IPS-18c (cell line): Measurements from ENCODE around the gene ZNG1C.
"Not testable (repeated sequence)": the region's sequence is repeated elsewhere in the genome, so short reads cannot be mapped to it uniquely, and the experiment has no call there.

Source experiments
- H3K4me3 ChIP-seq: 2 replicates; pipeline ENCODE4 v1.7.0; 2013; ENCODE audit warnings: low read depth, mild to moderate bottlenecking, low read length, moderate library complexity; ENCODE audit not compliant: insufficient read depth
- H3K9me3 ChIP-seq: one replicate; pipeline ENCODE4 v1.6.1; 2013; ENCODE audit warnings: mild to moderate bottlenecking, low read length, moderate library complexity; ENCODE audit not compliant: control insufficient read depth, insufficient read depth

The ZNG1C gene

DNA sequence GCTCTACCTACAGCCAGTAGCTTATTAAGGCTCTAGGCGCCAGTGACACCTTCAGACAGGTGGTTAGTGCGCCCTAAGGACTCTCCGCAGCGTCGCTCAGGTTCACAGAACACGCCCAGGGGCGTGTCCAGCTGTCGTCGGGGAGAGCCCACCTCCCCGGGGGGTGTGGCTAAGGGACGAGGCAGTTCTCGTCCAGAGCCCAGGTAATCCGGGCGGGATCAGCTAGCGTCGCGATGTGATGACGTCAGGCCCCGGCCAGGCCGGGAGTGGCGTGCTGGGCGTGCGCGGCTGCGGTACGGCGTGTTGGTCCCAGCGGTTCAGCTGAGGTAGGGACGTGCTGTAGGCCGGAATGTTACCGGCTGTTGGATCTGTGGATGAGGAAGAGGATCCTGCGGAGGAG is at the start of gene ZNG1C:
Gene ZNG1C (plus strand): TSS at position 301 of the 400 bp plus-strand sequence. CDS start 49 bp downstream, at position 350.
- H3K4me3 ChIP-seq, H3K9me3 ChIP-seq: not testable (repeated sequence)

DNA sequence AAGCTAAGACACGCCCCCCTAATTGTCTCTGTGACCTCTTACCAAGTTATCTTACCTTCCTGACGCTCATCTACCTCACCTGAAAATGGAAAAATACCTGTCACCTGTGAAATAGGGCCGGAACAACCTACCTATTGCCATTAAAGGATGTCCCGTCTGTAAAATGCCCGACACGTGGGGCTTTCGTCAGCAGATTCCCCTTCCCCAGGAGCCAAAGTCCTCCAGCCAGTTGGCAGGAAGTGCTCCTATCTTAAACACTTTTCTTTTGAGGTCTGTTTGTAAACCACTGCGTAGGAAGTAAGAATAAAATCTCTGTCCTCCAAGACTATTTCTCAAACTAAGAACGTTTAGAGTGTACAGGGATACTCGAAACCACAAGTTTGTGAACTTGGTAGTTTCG is 654 bp downstream of the ZNG1C start:
- H3K9me3 ChIP-seq, H3K4me3 ChIP-seq: not testable (repeated sequence)

- H3K9me3 ChIP-seq, H3K4me3 ChIP-seq: not testable (repeated sequence)
These were observed 39.3 kb downstream of the ZNG1C start for GRCh38 chr9:68281041-68281440.

- H3K4me3 ChIP-seq, H3K9me3 ChIP-seq: not testable (repeated sequence)
These were observed 60.8 kb downstream of the ZNG1C start, which contains the start of gene FOXD4L3 for GRCh38 chr9:68302567-68302966. Gene FOXD4L3, plus strand, starts transcription at chr9:68302867. Its CDS starts 85 bp downstream, at chr9:68302952.

- H3K4me3 ChIP-seq, H3K9me3 ChIP-seq: not testable (repeated sequence)
These were observed 62.0 kb downstream of the ZNG1C start for GRCh38 chr9:68303771-68304170.

GRCh38 chr9:68304212-68304611 is 62.4 kb downstream of the ZNG1C start:
- H3K9me3 ChIP-seq, H3K4me3 ChIP-seq: not testable (repeated sequence)

GRCh38 chr9:68304777-68305176 is 63.0 kb downstream of the ZNG1C start:
- H3K4me3 ChIP-seq, H3K9me3 ChIP-seq: not testable (repeated sequence)

- H3K4me3 ChIP-seq: not testable (repeated sequence)
These were observed 64.0 kb downstream of the ZNG1C start for GRCh38 chr9:68305680-68306285.

GRCh38 chr9:68306391-68306964 is 64.7 kb downstream of the ZNG1C start:
- H3K4me3 ChIP-seq, H3K9me3 ChIP-seq: not testable (repeated sequence)

More at GRCh38 chr9:68305680-68306285, 64.0 kb downstream of the ZNG1C start:
- not testable (repeated sequence) for H3K9me3 ChIP-seq

GRCh38 chr9:68307127-68307526 is 65.3 kb downstream of the ZNG1C start:
- not testable (repeated sequence) for H3K4me3 ChIP-seq, H3K9me3 ChIP-seq

DNA sequence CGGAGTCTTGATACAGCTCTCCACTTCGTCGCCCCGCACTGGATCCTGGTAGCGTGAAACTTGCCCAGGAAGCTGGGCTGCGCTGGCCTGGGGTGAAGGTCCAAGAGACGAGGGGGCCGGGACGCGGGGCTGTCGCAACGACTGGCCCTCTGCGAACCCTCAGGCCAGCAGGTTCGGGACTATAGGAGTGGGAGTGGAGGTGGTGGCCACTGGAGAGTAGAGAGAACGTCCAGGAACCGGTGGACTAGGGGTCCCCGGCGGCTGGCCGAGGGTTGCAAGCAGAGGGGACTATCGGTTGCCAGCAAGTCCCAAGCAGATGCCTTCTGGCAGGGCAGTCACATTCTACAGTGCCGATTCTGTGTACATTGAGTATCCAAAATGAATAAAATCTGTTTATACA is 65.9 kb downstream of the ZNG1C start:
- H3K4me3 ChIP-seq: not testable (repeated sequence)

DNA sequence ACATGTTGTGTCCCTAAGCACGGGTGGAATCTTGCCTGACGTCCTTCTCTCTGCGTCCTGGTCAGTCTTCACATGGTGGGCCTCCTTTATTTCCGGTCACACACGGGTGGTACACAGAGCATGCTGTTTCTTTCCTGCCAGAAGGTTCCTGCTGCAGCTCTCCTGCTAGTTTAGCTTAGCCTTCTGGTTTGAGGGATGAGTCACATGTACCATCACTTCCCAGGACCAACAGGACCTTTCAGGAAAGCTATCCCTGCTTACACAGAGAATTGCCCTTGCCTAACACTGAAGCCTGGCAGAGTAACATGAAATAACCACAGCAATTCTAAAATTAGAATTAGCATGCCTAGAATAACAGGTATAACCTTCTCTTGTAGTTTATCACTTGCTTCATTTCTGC is 69.4 kb downstream of the ZNG1C start:
- H3K9me3 ChIP-seq, H3K4me3 ChIP-seq: not testable (repeated sequence)

More for the DNA sequence above, 65.9 kb downstream of the ZNG1C start:
- H3K9me3 ChIP-seq: not testable (repeated sequence)

- not testable (repeated sequence) for H3K9me3 ChIP-seq, H3K4me3 ChIP-seq
These were observed 76.4 kb downstream of the ZNG1C start for GRCh38 chr9:68318209-68318608.

GRCh38 chr9:68323749-68324148 is 82.0 kb downstream of the ZNG1C start:
- H3K4me3 ChIP-seq: not testable (repeated sequence)

GRCh38 chr9:68324518-68324917 is 82.7 kb downstream of the ZNG1C start:
- not testable (repeated sequence) for H3K4me3 ChIP-seq, H3K9me3 ChIP-seq

More at GRCh38 chr9:68323749-68324148, 82.0 kb downstream of the ZNG1C start:
- H3K9me3 ChIP-seq: not testable (repeated sequence)

GRCh38 chr9:68329106-68329505 is 87.3 kb downstream of the ZNG1C start:
- not testable (repeated sequence) for H3K4me3 ChIP-seq, H3K9me3 ChIP-seq

GRCh38 chr9:68330531-68331173 is 88.9 kb downstream of the ZNG1C start:
- not testable (repeated sequence) for H3K9me3 ChIP-seq, H3K4me3 ChIP-seq

DNA sequence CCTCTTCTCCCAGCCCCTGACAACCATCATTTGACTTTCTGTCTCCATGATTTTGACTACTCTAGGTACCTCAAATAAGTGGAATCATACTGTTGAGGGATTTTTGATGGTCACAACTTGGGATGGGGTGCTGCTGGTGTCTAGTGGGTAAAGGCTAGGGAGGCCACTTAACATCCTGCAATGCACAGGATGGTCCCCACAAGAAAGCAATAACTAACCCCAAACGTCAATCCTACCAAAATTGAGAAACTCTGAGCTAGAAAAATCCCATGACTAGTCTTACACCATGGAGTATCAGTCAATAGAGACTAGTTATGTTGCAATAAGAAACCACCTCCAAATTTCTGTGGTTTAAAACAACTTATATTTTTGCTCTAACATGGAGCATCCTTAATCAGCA is 90.3 kb downstream of the ZNG1C start:
- H3K9me3 ChIP-seq, H3K4me3 ChIP-seq: not testable (repeated sequence)
